ENCODE data around the gene EHD4.

DNA sequence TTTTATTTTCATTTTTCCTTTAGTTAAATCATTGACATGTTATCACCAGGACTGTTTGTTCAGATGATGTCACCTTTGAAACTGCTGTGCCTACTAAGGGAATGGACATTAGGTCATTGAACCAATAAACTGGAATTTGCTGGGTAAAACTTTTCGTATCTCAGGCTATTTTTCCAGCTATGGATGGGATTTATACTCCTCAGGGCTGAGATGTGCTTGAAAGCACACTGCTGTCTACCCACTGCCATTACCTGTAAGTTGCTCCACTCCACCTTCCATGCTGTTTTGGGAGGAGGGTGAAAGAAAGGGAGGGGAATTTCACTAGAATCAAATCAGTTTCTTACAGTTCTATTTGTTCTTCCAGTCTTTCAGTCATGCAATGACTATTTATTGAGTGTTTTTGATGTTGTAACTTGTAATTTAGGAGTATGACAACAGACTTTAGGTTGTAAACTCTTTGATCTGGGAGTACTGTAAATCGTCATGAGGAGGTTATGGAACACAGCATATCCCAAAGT is 11.3 kb downstream of the EHD4 start:
- TF ChIP-seq CTCF (IDR thresholded peaks at IDR 0.05; ENCODE audit: low read depth, low read length) (no peak), EZH2phosphoT487 (IDR thresholded peaks at IDR 0.05; ENCODE audit: low read depth) (no peak)
